Mesenchymal stem cell (in vitro differentiated cells and primary cell): ENCODE data around the gene ARHGAP42.

Experiments
- DNase-seq: peaks from one replicate; pipeline ENCODE4 v3.0.0-alpha.2; 2013
- H2AFZ ChIP-seq: one replicate; pipeline ENCODE4 v1.6.1; 2013; ENCODE audit warnings: low read depth, mild to moderate bottlenecking, control low read depth, inconsistent platforms, low read length, moderate library complexity
- H2AK5ac ChIP-seq: 2 replicates; pipeline ENCODE4 v1.6.1; 2013; ENCODE audit warnings: low read length, moderate library complexity, mild to moderate bottlenecking, inconsistent platforms; ENCODE audit not compliant: severe bottlenecking
- H2BK120ac ChIP-seq: one replicate; pipeline ENCODE4 v1.6.1; 2013; ENCODE audit warnings: low read depth, mild to moderate bottlenecking, inconsistent platforms, low read length, moderate library complexity
- H2BK12ac ChIP-seq, 2 experiments: one replicate each; pipeline ENCODE4 v1.6.1; 2013; ENCODE audit warnings: inconsistent platforms in 2 of 2, low read length in 2 of 2, mild to moderate bottlenecking in 2 of 2, moderate library complexity in 2 of 2, control low read depth in 1 of 2
- H2BK15ac ChIP-seq: one replicate; pipeline ENCODE4 v1.6.1; 2013; ENCODE audit warnings: mild to moderate bottlenecking, low read depth, inconsistent platforms; ENCODE audit not compliant: poor library complexity, severe bottlenecking
- H2BK5ac ChIP-seq: 2 replicates; pipeline ENCODE4 v1.6.1; 2013; ENCODE audit warnings: low read depth, mild to moderate bottlenecking, low read length, control low read depth, inconsistent platforms; ENCODE audit not compliant: poor library complexity, severe bottlenecking
- H3K14ac ChIP-seq, 2 experiments: one replicate each; pipeline ENCODE4 v1.6.1; 2013; ENCODE audit warnings: inconsistent platforms in 2 of 2, low read length in 2 of 2, control low read depth in 1 of 2, mild to moderate bottlenecking in 1 of 2, moderate library complexity in 1 of 2
- H3K18ac ChIP-seq, 2 experiments: one replicate each; pipeline ENCODE4 v1.6.1; 2013; ENCODE audit warnings: inconsistent platforms in 2 of 2, low read length in 2 of 2, control low read depth in 1 of 2, low read depth in 1 of 2, mild to moderate bottlenecking in 1 of 2
- H3K23ac ChIP-seq, 2 experiments: one replicate each; pipeline ENCODE4 v1.6.1; 2013; ENCODE audit warnings: inconsistent platforms in 2 of 2, low read length in 2 of 2, mild to moderate bottlenecking in 2 of 2, moderate library complexity in 2 of 2, control low read depth in 1 of 2
- H3K27ac ChIP-seq: 2 replicates; pipeline ENCODE4 v1.5.1; 2013; ENCODE audit warnings: mild to moderate bottlenecking, moderate library complexity, low read length, control low read depth, inconsistent platforms; ENCODE audit not compliant: poor library complexity, severe bottlenecking
- H3K27me3 ChIP-seq, 2 experiments: 2 replicates each; pipeline versions ENCODE4 v1.6.1 to v1.7.0; 2013; ENCODE audit warnings: low read length in 2 of 2, mild to moderate bottlenecking in 2 of 2, moderate library complexity in 2 of 2, control low read depth in 1 of 2, inconsistent platforms in 1 of 2; ENCODE audit not compliant: control insufficient read depth in 1 of 2, insufficient read depth in 1 of 2
- H3K36me3 ChIP-seq, 2 experiments: 2 replicates each; pipeline versions ENCODE4 v1.6.1 to v1.7.0; 2013; ENCODE audit warnings: low read length in 2 of 2, control low read depth in 1 of 2, inconsistent platforms in 1 of 2, low read depth in 1 of 2, mild to moderate bottlenecking in 1 of 2; ENCODE audit not compliant: insufficient read depth in 2 of 2, control insufficient read depth in 1 of 2
- H3K4ac ChIP-seq, 2 experiments: one replicate each; pipeline ENCODE4 v1.6.1; 2013; ENCODE audit warnings: inconsistent platforms in 2 of 2, low read length in 2 of 2, mild to moderate bottlenecking in 2 of 2, moderate library complexity in 2 of 2, control low read depth in 1 of 2, low read depth in 1 of 2
- H3K4me1 ChIP-seq: 2 replicates; pipeline ENCODE4 v1.6.1; 2013; ENCODE audit warnings: low read depth, low read length, control low read depth; ENCODE audit not compliant: control insufficient read depth, insufficient read depth
- H3K4me2 ChIP-seq: 2 replicates; pipeline ENCODE4 v1.6.1; 2013; ENCODE audit warnings: low read length, mild to moderate bottlenecking, inconsistent platforms; ENCODE audit not compliant: poor library complexity, severe bottlenecking
- H3K4me3 ChIP-seq, 2 experiments: 2 replicates each; pipeline versions ENCODE4 v1.5.1 to v1.7.0; 2013; ENCODE audit warnings: low read length in 2 of 2, mild to moderate bottlenecking in 2 of 2, control low read depth in 1 of 2, low read depth in 1 of 2; ENCODE audit not compliant: insufficient read depth in 1 of 2
- H3K79me1 ChIP-seq: replicated peaks from 2 replicates; pipeline ENCODE4 v1.6.1; 2013; ENCODE audit warnings: mild to moderate bottlenecking, control low read depth, low read length, inconsistent platforms; ENCODE audit not compliant: poor library complexity, severe bottlenecking
- H3K9ac ChIP-seq: 2 replicates; pipeline ENCODE4 v1.7.0; 2013; ENCODE audit warnings: mild to moderate bottlenecking, low read length, moderate library complexity
- H3K9me3 ChIP-seq: 2 replicates; pipeline ENCODE4 v1.7.0; 2013; ENCODE audit warnings: mild to moderate bottlenecking, low read length; ENCODE audit not compliant: control insufficient read depth
- H4K8ac ChIP-seq: one replicate; pipeline ENCODE4 v1.6.1; 2013; ENCODE audit warnings: inconsistent platforms, mild to moderate bottlenecking, low read length, moderate library complexity
- H4K91ac ChIP-seq: one replicate; pipeline ENCODE4 v1.6.1; 2013; ENCODE audit warnings: mild to moderate bottlenecking, low read length, inconsistent platforms
- WGBS: methylation state at CpG from one replicate; pipeline ENCODE4 v1.1.7; 2013; ENCODE audit warnings: mixed read lengths; 5-methylcytosine and 5-hydroxymethylcytosine counted together

Gene ARHGAP42

DNA sequence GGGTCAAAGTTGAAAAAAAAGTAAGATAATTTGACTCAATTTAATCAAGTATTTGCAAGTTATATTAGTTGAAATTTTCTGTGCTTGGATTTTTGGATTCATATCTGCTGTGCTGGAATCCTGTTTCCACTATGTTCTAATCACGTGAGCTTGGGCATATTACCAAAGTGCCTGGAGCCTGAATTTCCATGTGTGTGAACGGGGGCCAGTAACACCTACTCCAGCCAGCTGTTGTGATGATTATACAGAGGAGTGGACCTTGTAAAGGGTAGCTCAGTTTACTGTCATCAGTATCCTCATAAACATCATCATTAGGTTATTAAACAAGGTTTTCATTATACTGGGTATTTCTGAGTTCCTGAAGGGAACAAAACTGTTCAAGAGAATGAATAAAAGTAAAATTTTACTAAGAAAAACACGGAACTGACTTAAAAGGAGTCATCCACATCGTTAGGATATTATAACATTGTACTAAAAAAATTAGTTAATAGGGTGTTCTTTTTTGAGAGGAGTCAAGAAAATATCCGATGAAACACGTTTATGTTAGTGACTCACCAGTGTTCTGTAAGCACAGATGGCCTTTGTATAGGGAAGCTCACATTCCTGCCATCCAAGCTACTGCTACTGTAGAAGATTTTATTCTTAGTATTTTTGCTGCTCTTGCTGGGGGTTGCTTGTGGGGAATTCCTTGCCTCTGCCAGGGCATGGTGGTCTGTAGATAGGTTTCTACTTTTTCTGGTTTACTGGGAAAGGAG, 144.1 kb downstream of the ARHGAP42 start:
- H3K4me1 ChIP-seq, result peaks cover 20% of the 10 kb centered on the region
- no peaks in the 10 kb centered on the region for H3K36me3 ChIP-seq
- peak overlapping the region; percentile 37 for H3K9ac ChIP-seq
- no peak overlapping the region for H4K91ac ChIP-seq
- peak overlapping the region; percentile 34 to 65 for H3K18ac ChIP-seq
- peak overlapping the region in 1 of 2 experiments; percentile 83 for H3K4ac ChIP-seq
- peak overlapping the region; percentile 89 for H2AK5ac ChIP-seq
- peak overlapping the region in 1 of 2 experiments; percentile 23 for H3K4me3 ChIP-seq
- H3K27ac ChIP-seq, result peak overlapping the region; percentile 92
- peaks cover 8% of the 10 kb centered on the region for H3K79me1 ChIP-seq
- 17% methylated on average over 3 of the region's 6 CpGs for WGBS
- no peak overlapping the region for H4K8ac ChIP-seq
- peak overlapping the region in 1 of 2 experiments; percentile 88 for H2BK12ac ChIP-seq
- no peak overlapping the region for H2AFZ ChIP-seq
- peak overlapping the region in 1 of 2 experiments; percentile 79 for H3K14ac ChIP-seq
- DNase-seq, result peak; percentile 85
- H2BK5ac ChIP-seq, result no peak overlapping the region
- no peaks in the 10 kb centered on the region for H3K9me3 ChIP-seq
- H3K23ac ChIP-seq, result no peak overlapping the region
- H2BK15ac ChIP-seq, result no peak overlapping the region
- peak overlapping the region; percentile 26 for H3K4me2 ChIP-seq
- H3K27me3 ChIP-seq, result no peaks in the 10 kb centered on the region
- H2BK120ac ChIP-seq, result no peak overlapping the region

DNA sequence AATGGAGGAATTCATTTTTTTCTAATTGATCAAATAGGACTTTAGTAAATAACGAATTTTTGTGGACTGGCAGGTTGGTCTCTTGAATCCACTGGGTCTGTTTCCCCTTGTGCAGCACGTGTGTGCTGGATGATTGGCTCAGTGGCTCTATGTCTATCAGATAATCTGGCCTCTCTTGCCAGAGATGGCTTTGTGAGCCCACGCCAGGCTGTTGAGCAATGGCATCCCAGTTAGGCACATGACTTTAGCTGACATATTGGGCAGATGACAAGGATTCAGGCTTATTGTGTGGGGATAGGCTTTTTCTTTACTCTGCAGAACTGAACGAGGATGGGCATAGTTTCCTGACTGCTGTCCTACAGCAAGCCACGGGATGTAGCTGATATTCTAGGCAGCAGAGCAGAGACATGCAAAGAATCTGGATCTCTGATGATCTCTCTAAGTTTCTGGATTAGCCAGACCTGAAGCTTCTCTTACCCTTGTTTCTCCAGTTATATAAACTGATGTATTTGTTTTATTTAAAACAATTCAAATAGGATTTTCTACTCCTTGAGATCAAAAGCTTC, 144.9 kb downstream of the ARHGAP42 start:
- Histone ChIP-seq H4K8ac (peak overlapping the region; percentile 33), H2BK5ac (no peak overlapping the region), H3K79me1 (peaks cover 6% of the 10 kb centered on the region), H3K36me3 (no peaks in the 10 kb centered on the region), H3K18ac (peak overlapping the region; percentile 46 to 54), H3K4me2 (no peak overlapping the region), H2BK120ac (no peak overlapping the region), H3K9me3 (no peaks in the 10 kb centered on the region), H4K91ac (no peak overlapping the region), H3K14ac (no peak overlapping the region), H3K27me3 (no peaks in the 10 kb centered on the region), H3K4me1 (peaks cover 18% of the 10 kb centered on the region), H2BK15ac (no peak overlapping the region), H2AK5ac (peak overlapping the region; percentile 10), H3K27ac (peak overlapping the region; percentile 37), H2AFZ (no peak overlapping the region), H3K9ac (peak overlapping the region; percentile 6), H3K4ac (peak overlapping the region in 1 of 2 experiments; percentile 79), H3K4me3 (peak overlapping the region in 1 of 2 experiments; percentile 23), H3K23ac (no peak overlapping the region), H2BK12ac (peak overlapping the region; percentile 0 to 33)
- DNase-seq, result peak; percentile 60
- WGBS, result 70% methylated on average over 5 of the region's 5 CpGs

DNA sequence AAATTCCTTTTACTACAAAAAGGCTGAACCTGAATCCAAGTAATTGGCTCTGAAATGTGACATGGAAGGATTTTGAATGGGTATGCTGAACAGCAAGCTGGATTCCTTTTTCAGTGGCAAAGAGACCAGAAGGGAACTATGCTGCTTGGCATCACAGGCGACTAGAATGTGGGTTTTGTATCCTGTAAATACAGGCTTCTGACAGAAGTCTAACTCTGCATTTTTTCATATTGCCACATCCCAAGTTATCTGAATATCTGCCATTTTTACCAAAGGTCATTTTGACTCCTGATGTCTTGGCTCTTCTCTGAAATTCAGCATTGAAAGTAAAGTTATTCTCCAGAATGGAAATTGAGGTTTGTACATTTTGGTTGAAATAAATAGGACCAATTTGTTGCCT, 145.7 kb downstream of the ARHGAP42 start:
- Histone ChIP-seq H3K27ac (peak overlapping the region; percentile 36), H2BK120ac (no peak overlapping the region), H2AK5ac (peak overlapping the region; percentile 20), H3K18ac (no peak overlapping the region), H3K4me1 (peaks cover 12% of the 10 kb centered on the region), H3K27me3 (no peaks in the 10 kb centered on the region), H3K9me3 (no peaks in the 10 kb centered on the region), H3K23ac (no peak overlapping the region), H2BK12ac (no peak overlapping the region), H3K79me1 (peaks cover 6% of the 10 kb centered on the region), H3K9ac (no peak overlapping the region), H3K14ac (no peak overlapping the region), H4K91ac (no peak overlapping the region), H2AFZ (no peak overlapping the region), H3K4me2 (no peak overlapping the region), H3K36me3 (no peaks in the 10 kb centered on the region), H2BK15ac (no peak overlapping the region), H3K4ac (no peak overlapping the region), H4K8ac (no peak overlapping the region), H2BK5ac (no peak overlapping the region), H3K4me3 (no peak overlapping the region)
- 100% methylated on average over 1 of the region's 1 CpG for WGBS
- no peak for DNase-seq

DNA sequence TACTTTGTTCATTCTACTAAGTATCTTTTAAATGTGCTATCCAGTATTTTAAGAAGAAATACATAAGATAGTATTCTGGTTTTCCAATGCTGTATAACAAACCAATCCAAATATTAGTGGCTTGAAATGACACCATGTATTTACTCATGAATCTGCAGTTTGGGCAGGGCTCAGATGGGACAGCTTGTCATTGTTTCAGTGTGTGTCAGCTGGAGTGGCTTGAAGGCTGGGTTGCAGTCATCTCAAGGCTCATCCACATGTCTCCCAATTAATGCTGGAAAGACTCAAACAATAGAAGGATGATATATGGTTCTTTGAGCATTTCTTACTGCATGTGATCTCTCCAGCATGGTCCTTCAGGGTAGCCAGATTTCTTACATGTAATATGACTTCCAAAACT, 146.2 kb downstream of the ARHGAP42 start:
- Histone ChIP-seq H3K4me3 (no peak overlapping the region), H3K18ac (no peak overlapping the region), H3K4me2 (no peak overlapping the region), H2AK5ac (no peak overlapping the region), H2BK5ac (no peak overlapping the region), H2AFZ (no peak overlapping the region), H3K4me1 (peaks cover 10% of the 10 kb centered on the region), H3K9ac (no peak overlapping the region), H3K27me3 (no peaks in the 10 kb centered on the region), H4K8ac (no peak overlapping the region), H3K14ac (no peak overlapping the region), H3K4ac (no peak overlapping the region), H3K79me1 (peaks cover 9% of the 10 kb centered on the region), H3K27ac (no peak overlapping the region), H2BK120ac (no peak overlapping the region), H3K23ac (no peak overlapping the region), H3K36me3 (no peaks in the 10 kb centered on the region), H3K9me3 (no peaks in the 10 kb centered on the region), H2BK15ac (no peak overlapping the region), H4K91ac (no peak overlapping the region), H2BK12ac (no peak overlapping the region)
- DNase-seq, result no peak
